Activated T-helper 1 cell treated with Interleukin-2 at 50 U/mL for 16 hours (primary cell): ENCODE data around the gene PTTG1IP.

Source experiments
- DNase-seq: peaks from one replicate; pipeline ENCODE4 v3.0.0-alpha.2; 2020; ENCODE audit warnings: low read depth

PTTG1IP gene

DNA sequence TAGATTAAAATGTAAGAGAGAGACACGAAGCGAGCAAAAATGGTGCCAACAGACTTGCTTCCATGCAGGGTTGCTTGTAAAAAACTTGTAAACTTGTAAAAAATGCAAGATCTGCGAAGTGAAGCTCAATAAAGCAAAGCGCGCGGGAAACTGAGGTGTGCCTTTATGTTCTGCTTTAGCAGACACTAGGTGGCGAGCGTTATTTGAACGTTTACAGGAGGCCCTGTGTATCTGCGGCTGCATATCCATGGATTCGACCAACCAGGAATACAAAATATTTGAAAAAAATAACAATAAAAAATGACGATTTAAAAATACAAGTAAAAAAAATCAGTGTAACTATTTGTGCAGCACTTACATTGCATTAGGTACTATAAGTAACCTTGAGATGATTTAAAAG is 73.4 kb downstream of the PTTG1IP start:
- no peak for DNase-seq

DNA sequence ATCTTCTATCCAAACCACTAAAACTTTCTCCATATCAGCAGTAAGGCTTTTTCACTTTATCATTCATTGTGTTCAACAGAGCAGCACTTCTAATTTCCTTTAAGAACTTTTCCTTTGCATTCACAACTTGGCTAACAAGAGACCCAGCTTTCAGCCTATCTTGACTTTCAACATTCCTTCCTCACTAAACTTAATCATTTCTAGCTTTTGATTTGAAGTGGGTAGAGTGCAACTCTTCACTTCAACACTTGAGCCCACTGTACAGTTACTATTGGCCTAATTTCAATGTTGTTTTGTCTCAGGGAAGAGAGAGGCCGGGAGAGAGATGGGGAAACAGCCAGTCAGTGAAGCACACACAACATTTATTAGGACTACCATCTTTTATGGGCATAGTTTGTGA is 73.8 kb downstream of the PTTG1IP start:
- no peak for DNase-seq
